Astrocyte (in vitro differentiated cells and primary cell): ENCODE data around the gene CTNNBIP1.

Experiments used
- EZH2 ChIP-seq: IDR thresholded peaks from 2 replicates; pipeline ENCODE4 v1.6.1; 2012; ENCODE audit warnings: mild to moderate bottlenecking, low read length, inconsistent platforms; ENCODE audit not compliant: insufficient read depth
- TF ChIP-seq, protein P1 (sequence below): IDR thresholded peaks from 2 replicates; pipeline ENCODE4 v1.5.1; 2011; ENCODE audit warnings: low read depth, mild to moderate bottlenecking, inconsistent platforms, low read length, moderate library complexity; ENCODE audit not compliant: insufficient read depth

DNA sequence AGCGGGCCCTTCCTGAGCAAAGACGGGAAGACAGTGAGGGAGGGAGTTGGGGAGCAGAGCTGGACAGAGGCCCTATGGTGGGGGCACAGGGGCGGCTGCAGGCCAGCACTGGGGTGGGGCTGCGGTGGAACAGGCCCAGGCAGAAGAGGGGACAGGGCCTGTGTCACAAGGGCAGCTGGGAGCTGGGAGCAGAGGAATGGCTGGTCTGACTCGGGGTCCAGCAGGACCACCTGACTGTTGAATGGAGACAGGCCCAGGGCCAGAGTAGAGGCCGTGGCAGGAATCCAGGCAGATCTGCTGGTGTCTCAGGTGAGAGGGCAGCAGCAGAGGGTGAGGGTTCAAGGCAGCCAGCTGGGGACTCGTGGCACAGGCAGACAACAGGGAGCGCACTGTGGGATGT is 25.3 kb downstream of the CTNNBIP1 start:
- TF ChIP-seq, protein P1, sequence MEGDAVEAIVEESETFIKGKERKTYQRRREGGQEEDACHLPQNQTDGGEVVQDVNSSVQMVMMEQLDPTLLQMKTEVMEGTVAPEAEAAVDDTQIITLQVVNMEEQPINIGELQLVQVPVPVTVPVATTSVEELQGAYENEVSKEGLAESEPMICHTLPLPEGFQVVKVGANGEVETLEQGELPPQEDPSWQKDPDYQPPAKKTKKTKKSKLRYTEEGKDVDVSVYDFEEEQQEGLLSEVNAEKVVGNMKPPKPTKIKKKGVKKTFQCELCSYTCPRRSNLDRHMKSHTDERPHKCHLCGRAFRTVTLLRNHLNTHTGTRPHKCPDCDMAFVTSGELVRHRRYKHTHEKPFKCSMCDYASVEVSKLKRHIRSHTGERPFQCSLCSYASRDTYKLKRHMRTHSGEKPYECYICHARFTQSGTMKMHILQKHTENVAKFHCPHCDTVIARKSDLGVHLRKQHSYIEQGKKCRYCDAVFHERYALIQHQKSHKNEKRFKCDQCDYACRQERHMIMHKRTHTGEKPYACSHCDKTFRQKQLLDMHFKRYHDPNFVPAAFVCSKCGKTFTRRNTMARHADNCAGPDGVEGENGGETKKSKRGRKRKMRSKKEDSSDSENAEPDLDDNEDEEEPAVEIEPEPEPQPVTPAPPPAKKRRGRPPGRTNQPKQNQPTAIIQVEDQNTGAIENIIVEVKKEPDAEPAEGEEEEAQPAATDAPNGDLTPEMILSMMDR: no peak
- no peak for TF ChIP-seq EZH2
